HG02798 (cell line): ENCODE data around the gene UCP2.
"Not testable (repeated sequence)": the region's sequence is repeated elsewhere in the genome, so short reads cannot be mapped to it uniquely, and the experiment has no call there.

ENCODE experiments used
- ATAC-seq: cut with Tn5 transposase; IDR thresholded peaks from one replicate; pipeline ENCODE4 v1.9.1; 2021; ENCODE audit warnings: mild to moderate bottlenecking; ENCODE audit not compliant: unreplicated experiment, poor library complexity

The UCP2 gene

DNA sequence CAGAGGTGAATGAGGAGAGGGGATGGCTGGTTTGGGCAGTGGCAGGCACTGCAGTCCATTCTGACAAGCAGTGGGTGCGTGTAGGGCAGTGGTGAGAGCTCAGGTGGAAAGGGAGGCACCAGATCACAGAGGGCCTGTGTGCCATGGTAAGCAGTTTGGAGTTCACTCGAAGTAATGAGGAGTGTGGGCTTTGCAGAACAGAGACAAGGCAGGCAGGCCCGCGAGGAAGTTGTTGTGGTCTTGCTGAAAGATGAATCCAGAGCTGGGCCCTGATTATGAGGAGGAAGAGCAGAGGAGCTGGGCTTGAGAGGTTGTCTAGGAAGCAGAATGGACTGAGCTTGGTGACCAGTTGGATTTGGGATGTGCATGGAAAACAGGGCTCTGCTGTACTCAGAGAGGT is 33.4 kb downstream of the UCP2 start:
- ATAC-seq, result no peak

- ATAC-seq, result no peak
Observed at GRCh38 chr11:73946798-73947458, 35.7 kb downstream of the UCP2 start.

- ATAC-seq, result no peak
Observed at GRCh38 chr11:73945396-73945795, 37.2 kb downstream of the UCP2 start.

DNA sequence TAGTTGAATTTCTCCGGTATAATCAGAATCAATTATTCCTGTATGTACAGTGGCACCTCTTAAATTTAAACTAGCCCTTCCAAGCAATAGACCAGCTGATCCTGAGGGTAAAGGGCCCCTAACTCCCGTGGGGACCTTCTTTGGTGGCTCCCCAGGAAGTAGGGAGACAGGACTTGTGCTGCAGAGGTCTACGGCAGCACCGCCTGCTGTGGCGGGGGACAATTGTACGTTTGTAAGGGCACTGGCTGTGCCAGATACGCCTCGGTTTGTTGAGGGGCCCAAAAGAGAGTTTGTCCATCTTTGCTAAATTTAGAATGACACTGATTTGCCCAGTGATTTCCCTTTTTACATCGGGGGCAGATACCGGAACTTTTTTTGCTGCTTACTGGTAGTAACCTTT is 37.7 kb downstream of the UCP2 start:
- no peak for ATAC-seq

DNA sequence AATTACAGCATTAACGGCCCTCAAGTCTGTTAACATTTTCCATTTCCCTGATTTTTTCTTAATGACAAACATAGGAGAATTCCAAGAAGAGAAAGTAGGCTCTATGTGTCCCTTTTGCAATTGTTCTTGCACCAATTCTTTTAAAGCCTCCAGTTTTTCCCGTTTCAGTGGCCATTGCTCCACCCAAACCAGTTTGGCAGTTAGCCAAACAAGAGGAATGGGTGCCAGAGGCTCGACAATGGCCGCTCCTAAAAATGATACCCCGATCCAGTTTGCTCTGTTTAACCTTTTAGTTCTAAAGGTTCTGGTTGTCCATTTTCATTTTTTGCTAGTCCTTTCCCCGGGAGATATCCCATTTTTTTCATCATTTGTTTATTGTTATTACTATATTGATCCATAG is 38.6 kb downstream of the UCP2 start:
- no peak for ATAC-seq

GRCh38 chr11:73942010-73942409 is 40.6 kb downstream of the UCP2 start:
- no peak for ATAC-seq

- ATAC-seq, result no peak
Observed at GRCh38 chr11:73940801-73941570, 41.7 kb downstream of the UCP2 start.

- no peak for ATAC-seq
Observed at GRCh38 chr11:73939096-73939495, 43.5 kb downstream of the UCP2 start.

DNA sequence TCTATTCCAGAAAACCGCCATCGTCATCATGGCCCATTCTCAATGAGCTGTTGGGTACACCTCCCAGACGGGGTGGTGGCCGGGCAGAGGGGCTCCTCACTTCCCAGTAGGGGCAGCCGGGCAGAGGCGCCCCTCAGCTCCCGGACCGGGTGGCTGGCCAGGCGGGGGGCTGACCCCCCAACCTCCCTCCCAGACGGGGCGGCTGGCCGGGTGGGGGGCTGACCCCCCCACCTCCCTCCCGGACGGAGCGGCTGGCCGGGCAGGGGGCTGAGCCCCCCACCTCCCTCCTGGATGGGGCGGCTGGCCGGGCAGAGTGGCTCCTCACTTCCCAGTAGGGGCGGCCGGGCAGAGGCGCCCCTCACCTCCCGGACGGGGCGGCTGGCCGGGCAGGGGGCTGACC is 46.6 kb downstream of the UCP2 start:
- ATAC-seq, result not testable (repeated sequence)

DNA sequence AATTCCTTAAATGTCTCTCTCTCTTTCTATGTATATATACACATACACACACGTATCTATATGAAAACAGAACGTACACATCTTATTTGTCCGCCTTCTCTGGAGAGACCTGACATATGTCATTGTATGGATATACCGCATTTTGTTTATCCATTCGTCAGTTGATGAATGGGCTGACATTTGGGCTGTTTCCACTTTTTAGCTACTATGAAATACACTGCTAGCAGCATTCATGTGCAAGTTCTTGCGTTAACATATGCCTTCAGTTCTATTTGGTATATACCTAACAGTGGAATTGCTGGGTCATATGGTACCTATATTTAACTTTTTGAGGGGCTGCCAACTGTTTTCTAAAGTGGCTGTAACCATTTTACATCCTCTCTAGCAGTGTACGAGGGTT is 49.9 kb downstream of the UCP2 start:
- ATAC-seq, result no peak

- ATAC-seq, result no peak
Observed at GRCh38 chr11:73931951-73932350, 50.7 kb downstream of the UCP2 start.

DNA sequence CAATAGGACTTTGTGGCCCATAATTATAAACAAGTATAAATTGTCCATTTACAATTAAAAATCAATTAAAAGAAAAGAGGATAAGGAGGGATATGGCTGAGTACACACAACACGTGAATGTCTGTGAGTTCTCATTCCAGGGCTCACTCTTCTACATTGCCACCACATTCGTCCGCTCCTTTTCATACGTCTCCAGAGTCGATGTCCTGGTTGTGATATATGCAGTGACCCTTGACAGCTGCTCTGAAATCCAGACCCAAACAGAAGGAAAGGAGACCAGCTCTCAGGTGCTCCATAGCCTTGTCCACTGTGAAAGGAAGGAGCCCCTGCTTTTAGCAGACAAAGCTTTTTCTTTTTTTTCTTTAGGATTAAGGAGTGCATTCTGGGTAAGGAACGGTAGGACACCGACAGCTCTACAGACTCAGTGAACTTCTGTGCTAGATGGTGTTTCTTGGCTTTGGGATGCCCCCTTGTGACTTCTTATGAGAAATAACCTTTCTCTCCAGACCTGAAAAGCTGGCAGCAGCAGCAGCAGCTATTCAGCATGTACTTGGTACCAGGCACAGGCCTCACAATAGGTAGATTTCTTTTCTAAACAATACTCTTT is 51.5 kb downstream of the UCP2 start:
- no peak for ATAC-seq

DNA sequence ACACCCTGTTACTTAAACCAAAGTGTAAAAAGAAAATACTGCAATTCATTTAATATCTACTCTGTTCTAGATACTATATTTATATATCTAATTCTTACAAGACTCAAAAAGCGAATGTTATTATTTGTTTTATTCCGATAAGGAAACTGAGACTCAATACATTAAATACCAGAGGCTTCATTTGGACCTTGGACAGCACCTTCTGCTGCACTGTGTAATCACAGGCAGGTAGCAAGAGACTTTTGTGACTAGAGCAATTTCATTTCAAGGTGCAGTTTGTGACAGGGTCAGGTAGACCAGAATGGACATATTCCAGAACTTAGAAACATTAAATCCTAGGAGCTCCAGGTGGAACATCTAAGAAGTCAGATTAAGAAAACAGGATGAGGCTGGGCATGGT is 53.3 kb downstream of the UCP2 start:
- ATAC-seq, result no peak
